NCI-H1092 treated with DMSO at 0.1 percent for 48 hours (cell line): ENCODE data around the gene RANBP9.

Experiments used
- DNase-seq: peaks from one replicate; lab custom pipeline; 2025; lab: John Stamatoyannopoulos, UW

Gene RANBP9

GRCh38 chr6:13677878-13678254 lies 33.8 kb downstream of the RANBP9 start:
- no peak for DNase-seq

DNA sequence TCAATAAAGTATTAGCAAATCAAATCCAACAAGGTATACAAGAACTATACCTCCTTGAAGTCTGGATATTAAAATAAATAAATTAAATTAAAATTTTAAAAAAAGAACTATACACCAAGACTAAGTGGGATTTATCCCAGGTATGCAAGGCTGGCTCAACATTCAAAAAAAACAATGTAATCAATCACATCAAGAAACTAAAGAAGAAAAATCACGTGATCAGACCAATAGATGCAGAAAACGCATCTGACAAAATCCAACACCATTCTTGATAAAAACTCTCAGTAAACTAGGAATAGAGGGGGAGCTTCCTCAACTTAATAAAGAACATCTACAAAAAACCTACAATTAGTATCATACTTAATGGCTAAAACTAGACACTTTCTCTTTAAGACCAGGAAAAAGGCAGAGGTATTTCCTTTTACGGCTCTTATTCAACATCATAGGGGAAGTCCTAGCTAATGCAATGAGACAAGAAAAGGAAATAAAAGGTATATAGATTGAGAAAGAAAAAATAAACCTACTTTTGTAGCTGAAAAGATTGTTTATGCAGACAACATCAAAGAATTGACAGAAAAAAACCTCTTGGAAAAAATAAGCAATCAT lies 35.0 kb downstream of the RANBP9 start:
- no peak for DNase-seq

GRCh38 chr6:13674533-13675190 lies 37.0 kb downstream of the RANBP9 start:
- DNase-seq, result no peak

- DNase-seq, result no peak
Measured at GRCh38 chr6:13673825-13674444, 37.7 kb downstream of the RANBP9 start.

- no peak for DNase-seq
Measured at GRCh38 chr6:13673368-13673767, 38.3 kb downstream of the RANBP9 start.

DNA sequence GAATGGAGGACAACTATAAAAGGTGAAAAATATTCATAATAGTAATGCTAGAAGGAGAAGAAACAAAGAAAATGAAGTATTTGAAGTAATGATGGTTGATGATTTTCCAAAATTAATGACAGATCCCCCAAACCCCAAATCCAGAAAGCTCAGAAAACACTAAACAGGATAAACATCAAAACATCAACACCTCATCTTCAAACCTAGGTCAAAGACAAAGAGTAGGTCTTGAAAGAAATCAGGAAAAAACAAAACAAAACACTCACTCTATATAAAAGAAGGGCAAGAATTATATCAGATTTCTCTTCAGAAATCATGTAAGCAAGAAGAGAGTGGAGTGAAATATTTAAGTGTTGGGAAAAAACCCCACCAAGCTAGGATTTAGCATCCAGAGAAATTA lies 38.7 kb downstream of the RANBP9 start:
- no peak for DNase-seq

- DNase-seq, result no peak
Measured at GRCh38 chr6:13671548-13672127, 40.0 kb downstream of the RANBP9 start.

GRCh38 chr6:13669476-13669875 lies 42.2 kb downstream of the RANBP9 start:
- no peak for DNase-seq

GRCh38 chr6:13668291-13668928 lies 43.2 kb downstream of the RANBP9 start:
- DNase-seq, result no peak

DNA sequence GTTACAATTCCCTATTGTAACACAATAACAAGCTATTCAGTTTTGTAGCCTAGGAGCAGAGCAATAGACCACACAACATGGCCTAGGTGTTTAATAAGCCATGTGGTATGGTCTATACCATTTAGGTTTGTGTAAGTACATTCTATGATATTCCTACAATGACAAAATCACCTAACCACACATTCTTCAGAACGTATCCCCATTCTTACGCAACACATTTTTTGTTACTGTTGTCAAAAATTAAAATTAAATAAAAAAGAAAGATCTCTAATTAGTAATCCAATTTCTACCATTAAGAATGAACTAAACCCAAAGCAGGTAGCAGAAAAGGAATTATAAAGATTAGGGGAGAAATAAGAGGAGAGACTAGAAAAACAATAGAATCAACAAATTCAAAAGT lies 44.0 kb downstream of the RANBP9 start:
- no peak for DNase-seq

- no peak for DNase-seq
Measured at GRCh38 chr6:13666194-13667105, 45.2 kb downstream of the RANBP9 start.

- no peak for DNase-seq
Measured at GRCh38 chr6:13664703-13665352, 46.8 kb downstream of the RANBP9 start.

- no peak for DNase-seq
Measured at GRCh38 chr6:13663986-13664385, 47.6 kb downstream of the RANBP9 start.

DNA sequence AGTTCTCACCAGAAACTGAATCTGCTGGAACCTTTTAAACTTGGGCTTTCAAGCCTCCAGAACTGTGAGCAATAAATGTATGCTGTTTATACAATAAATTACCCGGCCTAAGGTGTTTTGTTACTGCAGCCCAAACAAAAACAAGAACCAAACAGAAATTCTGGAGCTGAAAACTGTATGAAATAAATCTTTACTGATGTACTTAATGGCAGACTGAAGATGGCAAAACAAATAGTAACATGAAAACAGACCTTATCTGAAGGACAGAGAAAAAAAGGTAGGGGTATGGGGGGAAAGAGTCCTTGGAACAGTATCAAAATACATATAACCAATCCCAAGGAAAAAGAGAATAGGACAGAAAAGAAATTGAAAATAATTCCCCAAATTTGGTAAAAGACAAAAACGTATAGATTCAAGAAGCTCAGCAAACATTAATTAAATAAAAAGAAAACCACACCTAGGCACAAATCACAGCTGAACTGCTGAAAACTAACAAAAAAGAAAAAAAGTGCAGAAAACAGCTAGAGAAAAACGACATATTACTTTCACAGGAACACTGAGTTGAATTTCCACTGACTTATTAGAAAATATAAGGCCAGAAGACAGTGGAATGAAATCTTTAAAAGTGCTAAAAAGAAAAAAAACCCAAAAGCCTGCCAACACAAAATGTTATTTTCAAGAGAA lies 48.8 kb downstream of the RANBP9 start:
- DNase-seq, result no peak

GRCh38 chr6:13661647-13662046 lies 50.0 kb downstream of the RANBP9 start:
- no peak for DNase-seq

GRCh38 chr6:13660893-13661292 lies 50.7 kb downstream of the RANBP9 start:
- DNase-seq, result no peak

- DNase-seq, result no peak
Measured at GRCh38 chr6:13660273-13660672, 51.4 kb downstream of the RANBP9 start.

DNA sequence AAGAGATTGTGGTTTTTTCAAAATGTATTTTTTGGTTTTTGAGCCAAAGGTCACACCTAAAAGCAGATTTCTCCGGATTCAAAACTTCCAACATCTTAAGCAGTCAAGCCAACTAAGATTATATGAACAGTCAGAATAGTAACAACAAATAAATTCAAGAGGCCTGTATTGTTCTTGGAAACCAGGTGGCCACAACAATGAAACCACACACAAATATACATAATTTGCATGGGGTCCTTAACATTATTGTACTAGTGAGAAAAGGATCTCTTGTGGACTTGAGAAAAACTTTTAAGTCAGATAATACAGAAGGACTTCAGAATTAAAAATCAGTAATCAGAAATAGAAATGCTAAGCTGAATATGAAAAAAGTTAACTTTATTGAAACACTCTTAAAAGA lies 55.9 kb downstream of the RANBP9 start:
- no peak for DNase-seq

DNA sequence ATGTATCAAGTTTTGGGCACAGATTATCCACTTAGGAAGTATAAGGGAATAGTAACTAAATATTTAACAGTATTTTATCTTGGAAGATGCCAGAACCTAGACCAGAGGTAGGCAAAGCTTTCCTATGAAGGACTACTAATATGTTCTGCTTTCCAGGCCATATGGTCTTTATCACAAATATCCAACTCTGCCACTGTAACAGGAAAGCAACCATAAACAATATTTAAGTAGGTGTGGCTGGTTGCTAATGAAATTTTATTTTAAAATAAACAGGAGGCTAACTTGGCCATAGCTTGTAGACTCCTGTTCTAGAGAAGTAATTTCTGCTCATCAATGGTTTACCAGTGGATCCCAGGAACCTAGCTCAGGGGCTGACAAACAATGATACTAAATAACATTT lies 57.1 kb downstream of the RANBP9 start:
- no peak for DNase-seq

GRCh38 chr6:13653296-13653695 lies 58.3 kb downstream of the RANBP9 start:
- DNase-seq, result no peak

- no peak for DNase-seq
Measured at GRCh38 chr6:13649393-13649792, 62.2 kb downstream of the RANBP9 start.
